Mucosa of descending colon (tissue), 3 donors: ENCODE results near the gene UST. TPM values are rescaled to one million over a fixed set of nuclear protein-coding genes. Genes with fewer than 3 reads are reported as not detected.

Experiments
- ATAC-seq: fragments of 200-7000 bp; cut with Tn5 transposase; one replicate; pipeline ENCODE4 v1.9.1; 2020; ENCODE audit warnings: mild to moderate bottlenecking, moderate library complexity
- DNase-seq, 3 donors: peaks; one replicate each; pipeline ENCODE4 v3.0.0-alpha.2; 2020
- H3K36me3 ChIP-seq: fragments of 200-600 bp; one replicate; pipeline ENCODE4 v1.8.0; 2021; ENCODE audit warnings: low read depth, mild to moderate bottlenecking
- H3K4me1 ChIP-seq: fragments of 200-600 bp; one replicate; pipeline ENCODE4 v1.8.0; 2021; ENCODE audit warnings: low read depth, mild to moderate bottlenecking
- H3K4me3 ChIP-seq: fragments of 200-600 bp; one replicate; pipeline ENCODE4 v1.8.0; 2021; ENCODE audit warnings: mild to moderate bottlenecking
- H3K9me3 ChIP-seq: fragments of 200-600 bp; one replicate; pipeline ENCODE4 v1.8.0; 2021; ENCODE audit warnings: mild to moderate bottlenecking
- CTCF ChIP-seq: fragments of 200-600 bp; IDR thresholded peaks from one replicate; pipeline ENCODE4 v1.8.0; 2022; ENCODE audit warnings: antibody characterized with exemption, mild to moderate bottlenecking
- intact Hi-C, 2 donors: fragments of 100-400 bp; cut with DNase I in 1 of 2; cut with micrococcal nuclease in 1 of 2; formaldehyde crosslinking; loops; one replicate each; pipeline versions ENCODE4 v1.11.0 to v1.11.1; 2022; cut with DNase I, micrococcal nuclease
- total RNA-seq, 3 donors: library from RNA; stranded (reverse); fragmentation: NEBNext Ultra II Directional in 2 of 3; extraction: Animal tissue kit (Norgen Biotek cat#: 25700) in 2 of 3; gene quantifications; one replicate each; pipeline versions ENCODE4 v1.2.1 to v1.2.4, GENCODE V29; 2021 to 2023
- donor health status: DM: no; HTN: no; CAD: no; lungs with moderate emphysema.
- donor health status: DM: no; HTN: no; CAD: no.
- donor health status: DM: no; HTN: yes; CAD: no.

UST gene
- total RNA-seq, 3 donors from 2014 or later = 1.1 to 16.2 (median 2.1) TPM

GRCh38 chr6:148959008-148959407 is 212.2 kb downstream of the UST start:
- no peaks in the 10 kb centered on the region for H3K4me1 ChIP-seq
- no peak overlapping the region for H3K4me3 ChIP-seq
- H3K36me3 ChIP-seq = no peaks in the 10 kb centered on the region
- DNase-seq = no peak
- no peak for ATAC-seq
- TF ChIP-seq CTCF = no peak
- intact Hi-C loops = loop anchor here in 1 of 2 donors (10.0 kb wide), 1 partner anchor 384 kb away; no protein-coding TSS in a partner anchor
- H3K9me3 ChIP-seq = no peaks in the 10 kb centered on the region

GRCh38 chr6:148959501-148959900 is 212.7 kb downstream of the UST start:
- Histone ChIP-seq H3K36me3 (no peaks in the 10 kb centered on the region), H3K9me3 (no peaks in the 10 kb centered on the region), H3K4me1 (no peaks in the 10 kb centered on the region), H3K4me3 (no peak overlapping the region)
- intact Hi-C loops = loop anchor here in 1 of 2 donors (10.0 kb wide), 1 partner anchor 385 kb away; no protein-coding TSS in a partner anchor
- ATAC-seq = no peak
- DNase-seq = no peak
- no peak for TF ChIP-seq CTCF

- no peak for TF ChIP-seq CTCF
- no peak for DNase-seq
- Histone ChIP-seq H3K4me1 (no peaks in the 10 kb centered on the region), H3K9me3 (no peaks in the 10 kb centered on the region), H3K4me3 (no peak overlapping the region), H3K36me3 (no peaks in the 10 kb centered on the region)
- intact Hi-C loops = no loop called here
- ATAC-seq = no peak
These were observed 216.2 kb downstream of the UST start for GRCh38 chr6:148962854-148963515.

GRCh38 chr6:148963738-148964137 is 216.9 kb downstream of the UST start:
- no peak overlapping the region for H3K4me3 ChIP-seq
- no peaks in the 10 kb centered on the region for H3K36me3 ChIP-seq
- no peak for DNase-seq
- TF ChIP-seq CTCF = no peak
- no peaks in the 10 kb centered on the region for H3K4me1 ChIP-seq
- intact Hi-C loops = no loop called here
- no peak for ATAC-seq
- no peaks in the 10 kb centered on the region for H3K9me3 ChIP-seq

GRCh38 chr6:148964467-148964866 is 217.6 kb downstream of the UST start:
- intact Hi-C loops = no loop called here
- no peak for TF ChIP-seq CTCF
- no peaks in the 10 kb centered on the region for H3K36me3 ChIP-seq
- no peak for DNase-seq
- H3K4me3 ChIP-seq = no peak overlapping the region
- ATAC-seq = no peak
- H3K4me1 ChIP-seq = no peaks in the 10 kb centered on the region
- no peaks in the 10 kb centered on the region for H3K9me3 ChIP-seq
